MCF 10A (cell line): ENCODE measurements around the gene NRAS. TPM values are rescaled to one million over a fixed set of nuclear protein-coding genes. Genes with fewer than 3 reads are reported as not detected.

Experiments
- BruUV-seq: library from RNA; stranded (reverse); fragments of 400-500 nt; replicated peaks from 2 replicates; lab custom pipeline; 2021; lab: Mats Ljungman, UMichigan
- CTCF ChIA-PET: fragments of 300-600 bp; sonication (Branson Sonifier 250); formaldehyde crosslinking; extraction: SDS; loops from one replicate; lab custom pipeline; 2021; ENCODE audit warnings: antibody characterized with exemption, inconsistent platforms; lab: Yijun Ruan, JAX
- POLR2A ChIA-PET: fragments of 300-600, 350-650 bp; sonication (Branson Sonifier 250); formaldehyde crosslinking; extraction: SDS; loops from one replicate; lab custom pipeline; 2020; ENCODE audit warnings: antibody characterized with exemption, inconsistent platforms; lab: Yijun Ruan, JAX
- DNase-seq: peaks from one replicate; pipeline ENCODE4 v3.0.0-alpha.2; 2018; ENCODE audit not compliant: unreplicated experiment
- H3K27ac Mint-ChIP-seq: one replicate; pipeline ENCODE4 v1.8.0; 2022; ENCODE audit warnings: mild to moderate bottlenecking, low read depth, mixed read lengths; ENCODE audit not compliant: unreplicated experiment
- H3K27me3 Mint-ChIP-seq: one replicate; pipeline ENCODE4 v1.8.0; 2022; ENCODE audit warnings: mixed read lengths; ENCODE audit not compliant: insufficient read depth, unreplicated experiment
- H3K36me3 Mint-ChIP-seq: one replicate; pipeline ENCODE4 v1.8.0; 2022; ENCODE audit warnings: mild to moderate bottlenecking, moderate library complexity, mixed read lengths; ENCODE audit not compliant: insufficient read depth, unreplicated experiment
- H3K4me1 Mint-ChIP-seq: one replicate; pipeline ENCODE4 v1.8.0; 2022; ENCODE audit warnings: mixed read lengths; ENCODE audit not compliant: insufficient read depth, unreplicated experiment
- H3K4me3 Mint-ChIP-seq: one replicate; pipeline ENCODE4 v1.8.0; 2022; ENCODE audit warnings: mild to moderate bottlenecking, moderate library complexity, mixed read lengths; ENCODE audit not compliant: unreplicated experiment
- H3K9me3 Mint-ChIP-seq: one replicate; pipeline ENCODE4 v1.8.0; 2022; ENCODE audit warnings: mixed read lengths; ENCODE audit not compliant: unreplicated experiment
- CTCF ChIP-seq: fragments of 200-600 bp; IDR thresholded peaks from one replicate; pipeline ENCODE4 v1.8.0; 2022; ENCODE audit warnings: antibody characterized with exemption, mild to moderate bottlenecking; ENCODE audit not compliant: unreplicated experiment
- intact Hi-C: fragments of 100-400 bp; cut with micrococcal nuclease; formaldehyde crosslinking; loops from 2 replicates; pipeline ENCODE4 v1.14.1; 2022
- total RNA-seq: library from RNA; stranded (reverse); gene quantifications from 2 replicates; pipeline ENCODE4 v1.2.3, GENCODE V29; 2022

Gene NRAS
- total RNA-seq, 1 experiment from 2014 or later, result 38.9 TPM

DNA sequence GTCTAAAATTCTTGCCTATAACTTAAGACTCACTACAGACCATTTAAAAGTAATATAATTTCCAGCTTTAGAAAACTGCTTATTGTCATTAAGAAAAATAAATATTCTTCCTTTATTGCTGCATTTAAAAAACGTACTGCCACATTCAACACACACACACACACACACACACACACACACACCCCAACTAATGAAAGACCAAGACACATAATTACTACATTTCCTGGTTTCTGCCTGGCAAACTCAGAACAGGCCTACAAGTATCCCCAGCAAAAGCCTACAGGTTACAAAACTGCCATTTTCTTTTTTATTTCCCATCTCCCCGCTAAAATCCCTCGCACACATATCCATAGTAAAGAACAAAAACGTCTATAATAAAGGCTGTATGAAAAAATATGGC is 48.2 kb downstream of the NRAS start:
- Mint-ChIP-seq H3K9me3 (no peaks in the 10 kb centered on the region), H3K27me3 (no peaks in the 10 kb centered on the region), H3K4me3 (peak overlapping the region; percentile 84), H3K27ac (peak overlapping the region; percentile 96), H3K4me1 (peaks cover 24% of the 10 kb centered on the region), H3K36me3 (no peaks in the 10 kb centered on the region)
- intact Hi-C loops, result no loop called here
- DNase-seq, result no peak
- no TSS peak for BruUV-seq
- no peak for TF ChIP-seq CTCF
- ChIA-PET POLR2A (interaction anchor here (0.7 to 6.6 kb wide), 24 partner anchors 9 to 812 kb away, joined by 3 to 230 read pairs (median 7); partner anchors contain the start of genes AMPD1, BCAS2, CSDE1 and NRAS), CTCF (interaction anchor here (0.8 to 2.8 kb wide), 6 partner anchors 43 to 158 kb away, joined by 3 to 14 read pairs (median 4); partner anchors contain the start of gene BCAS2)

DNA sequence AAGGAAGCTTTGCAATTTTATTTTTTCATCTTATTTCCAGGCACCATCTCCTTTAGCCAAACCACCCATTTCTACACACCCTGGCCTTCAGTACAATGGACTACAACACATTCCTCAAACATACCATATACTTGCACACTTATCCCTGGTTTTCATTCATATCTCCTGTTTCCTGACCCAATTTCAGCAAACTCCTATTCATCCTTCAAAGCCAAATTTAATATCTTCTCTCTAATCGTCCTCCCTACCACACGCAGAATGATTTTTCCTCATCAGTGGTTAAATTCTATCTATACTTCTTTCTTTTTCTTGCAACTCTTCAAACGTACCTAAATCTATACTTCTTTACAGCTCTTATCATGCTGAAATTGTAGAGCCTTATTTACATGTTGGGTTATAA is 49.6 kb downstream of the NRAS start:
- no peaks in the 10 kb centered on the region for H3K36me3 Mint-ChIP-seq
- no peaks in the 10 kb centered on the region for H3K27me3 Mint-ChIP-seq
- POLR2A ChIA-PET, result interaction anchor here (3.5 to 6.6 kb wide), 4 partner anchors 39 to 86 kb away, joined by 12 to 230 read pairs (median 60); partner anchors contain the start of gene BCAS2
- peaks cover 24% of the 10 kb centered on the region for H3K4me1 Mint-ChIP-seq
- intact Hi-C loops, result no loop called here
- CTCF ChIA-PET, result interaction anchor here (1.1 to 2.8 kb wide), 5 partner anchors 45 to 320 kb away, joined by 3 to 14 read pairs (median 4); no protein-coding TSS in a partner anchor
- DNase-seq, result no peak
- TF ChIP-seq CTCF, result no peak
- H3K27ac Mint-ChIP-seq, result no peak overlapping the region
- no TSS peak for BruUV-seq
- H3K4me3 Mint-ChIP-seq, result no peak overlapping the region
- H3K9me3 Mint-ChIP-seq, result no peaks in the 10 kb centered on the region

DNA sequence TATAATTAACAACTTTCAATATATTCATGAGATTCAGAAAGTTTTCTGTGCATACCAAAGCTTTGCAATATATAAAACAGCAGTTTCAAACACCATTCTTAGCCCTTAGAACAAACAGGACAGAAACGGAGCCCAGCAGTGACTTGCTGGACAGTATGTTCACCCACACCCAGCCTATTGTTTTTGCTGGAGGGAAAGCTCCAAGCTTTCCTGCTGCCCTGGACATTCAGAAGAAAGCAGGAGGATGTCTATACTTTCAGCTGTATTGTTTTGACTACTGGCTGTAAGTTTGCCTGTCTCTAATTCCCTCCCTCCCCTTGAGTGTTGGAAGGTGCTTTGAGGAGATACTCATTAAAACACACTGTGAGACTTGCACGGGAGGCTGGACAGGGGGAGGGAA is 56.3 kb downstream of the NRAS start:
- intact Hi-C loops, result no loop called here
- H3K27ac Mint-ChIP-seq, result no peak overlapping the region
- DNase-seq, result no peak
- no peak overlapping the region for H3K4me3 Mint-ChIP-seq
- H3K27me3 Mint-ChIP-seq, result no peaks in the 10 kb centered on the region
- ChIA-PET CTCF (interaction anchor here (1.1 to 1.4 kb wide), 3 partner anchors 9 to 40 kb away, joined by 3 to 4 read pairs (median 4); partner anchors contain the start of gene DENND2C), POLR2A (interaction anchor here (1.2 to 1.8 kb wide), 3 partner anchors 9 to 40 kb away, joined by 3 to 19 read pairs (median 6); partner anchors contain the start of gene DENND2C)
- no TSS peak for BruUV-seq
- H3K9me3 Mint-ChIP-seq, result no peaks in the 10 kb centered on the region
- no peak for TF ChIP-seq CTCF
- H3K36me3 Mint-ChIP-seq, result peaks cover 6% of the 10 kb centered on the region
- H3K4me1 Mint-ChIP-seq, result peaks cover 11% of the 10 kb centered on the region

Other genes with a start within 250 kb of the NRAS start
- gene TRIM33, start 205.6 kb downstream of the NRAS start, total RNA-seq, result 33.2 and 38.3 TPM in 2 replicates
- 85.4 and 97.2 TPM in 2 replicates for gene BCAS2, start 135.2 kb downstream of the NRAS start, total RNA-seq
- gene DENND2C, start 46.7 kb downstream of the NRAS start, total RNA-seq, result 5.8 and 6.0 TPM in 2 replicates
- gene AMPD1, start 21.2 kb downstream of the NRAS start, total RNA-seq, result not detected in 2 replicates
- gene CSDE1, start 41.2 kb upstream of the NRAS start, total RNA-seq, result 535 and 580 TPM in 2 replicates
- gene SIKE1, start 63.9 kb upstream of the NRAS start, total RNA-seq, result 66.2 and 74.1 TPM in 2 replicates
- not detected in 2 replicates for gene SYCP1, start 138.1 kb upstream of the NRAS start, total RNA-seq